Liver (tissue), 9 donors: Measurements from ENCODE around the gene CALHM5. TPM values are rescaled to one million over a fixed set of nuclear protein-coding genes. Genes with fewer than 3 reads are reported as not detected.

Experiments
- DNase-seq: peaks from one replicate; pipeline ENCODE4 v3.0.0-alpha.2; 2017; ENCODE audit warnings: low spot score
- H3K27ac ChIP-seq, 2 donors: one replicate each; pipeline ENCODE4 v1.7.0; 2013; ENCODE audit warnings: inconsistent platforms in 2 of 2, low read length in 2 of 2, control low read depth in 1 of 2, low read depth in 1 of 2, mild to moderate bottlenecking in 1 of 2
- H3K27me3 ChIP-seq, 4 donors: one replicate each; pipeline versions ENCODE4 v1.6.1 to v1.7.0; 2013; ENCODE audit warnings: low read length in 3 of 4, inconsistent platforms in 1 of 4, mild to moderate bottlenecking in 1 of 4, moderate library complexity in 1 of 4; ENCODE audit not compliant: control insufficient read depth in 4 of 4, insufficient read depth in 4 of 4
- H3K36me3 ChIP-seq, 4 donors: one replicate each; pipeline versions ENCODE4 v1.6.1 to v1.7.0; 2013; ENCODE audit warnings: low read length in 3 of 4, mild to moderate bottlenecking in 3 of 4, low read depth in 1 of 4, moderate library complexity in 1 of 4; ENCODE audit not compliant: control insufficient read depth in 4 of 4, insufficient read depth in 3 of 4
- H3K4me1 ChIP-seq, 4 donors: one replicate each; pipeline versions ENCODE4 v1.6.1 to v1.7.0; 2013; ENCODE audit warnings: low read length in 3 of 4, mild to moderate bottlenecking in 3 of 4, moderate library complexity in 1 of 4; ENCODE audit not compliant: control insufficient read depth in 4 of 4, insufficient read depth in 4 of 4
- H3K4me3 ChIP-seq, 3 donors: one replicate each; pipeline versions ENCODE4 v1.6.1 to v1.7.0; 2013; ENCODE audit warnings: low read length in 3 of 3, control low read depth in 1 of 3, low read depth in 1 of 3, mild to moderate bottlenecking in 1 of 3
- H3K9ac ChIP-seq, 2 donors: one replicate each; pipeline ENCODE4 v1.7.0; 2013; ENCODE audit warnings: low read length in 2 of 2, mild to moderate bottlenecking in 2 of 2, moderate library complexity in 2 of 2, control low read depth in 1 of 2, low read depth in 1 of 2
- H3K9me3 ChIP-seq, 4 donors: one replicate each; pipeline versions ENCODE4 v1.6.1 to v1.7.0; 2013; ENCODE audit warnings: low read length in 3 of 4; ENCODE audit not compliant: control insufficient read depth in 4 of 4
- ATF3 ChIP-seq: IDR thresholded peaks from 2 replicates; pipeline ENCODE4 v1.6.1; 2016; ENCODE audit warnings: antibody characterized with exemption
- EGR1 ChIP-seq, 2 donors: IDR thresholded peaks; 2 replicates each; pipeline ENCODE4 v1.6.1; 2016 to 2018; ENCODE audit warnings: antibody characterized with exemption in 2 of 2, low read depth in 2 of 2
- FOXA1 ChIP-seq: IDR thresholded peaks from 2 replicates; pipeline ENCODE4 v1.6.1; 2016; ENCODE audit warnings: antibody characterized with exemption
- FOXA2 ChIP-seq: IDR thresholded peaks from 2 replicates; pipeline ENCODE4 v1.6.1; 2016; ENCODE audit warnings: antibody characterized with exemption
- GABPA ChIP-seq, 2 donors: IDR thresholded peaks in 1 of 2; conservative IDR thresholded peaks in 1 of 2; 2 replicates each; pipeline ENCODE4 v1.6.1; 2016; ENCODE audit warnings: antibody characterized with exemption in 2 of 2, mild to moderate bottlenecking in 1 of 2, moderate library complexity in 1 of 2
- HNF4G ChIP-seq: IDR thresholded peaks from 2 replicates; pipeline ENCODE4 v1.6.1; 2016; ENCODE audit warnings: antibody characterized with exemption
- NR2F2 ChIP-seq: IDR thresholded peaks from 2 replicates; pipeline ENCODE4 v1.6.1; 2016; ENCODE audit warnings: antibody characterized with exemption
- RAD21 ChIP-seq, 2 donors: IDR thresholded peaks; 2 replicates each; pipeline ENCODE4 v1.6.1; 2016; ENCODE audit warnings: antibody characterized with exemption in 2 of 2, mild to moderate bottlenecking in 2 of 2
- RXRA ChIP-seq, 2 donors: IDR thresholded peaks; 2 replicates each; pipeline ENCODE4 v1.6.1; 2017 to 2018; ENCODE audit warnings: antibody characterized with exemption in 2 of 2, mild to moderate bottlenecking in 1 of 2
- SP1 ChIP-seq: IDR thresholded peaks from 2 replicates; pipeline ENCODE4 v1.6.1; 2018; ENCODE audit warnings: antibody characterized with exemption, mild to moderate bottlenecking
- TAF1 ChIP-seq: conservative IDR thresholded peaks from 2 replicates; pipeline ENCODE4 v1.6.1; 2016; ENCODE audit warnings: antibody characterized with exemption, mild to moderate bottlenecking
- YY1 ChIP-seq: IDR thresholded peaks from 2 replicates; pipeline ENCODE4 v1.6.1; 2016; ENCODE audit warnings: antibody characterized with exemption, mild to moderate bottlenecking
- ZBTB33 ChIP-seq: IDR thresholded peaks from 2 replicates; pipeline ENCODE4 v1.6.1; 2016; ENCODE audit warnings: antibody characterized with exemption
- WGBS: extraction: QIAGEN DNeasy Blood & Tissue Kit; methylation state at CpG from one replicate; pipeline ENCODE4 v1.1.7; 2013; 5-methylcytosine and 5-hydroxymethylcytosine counted together
- polyA plus RNA-seq, 2 donors: library from polyadenylated mRNA; stranded (reverse) in 1 of 2; unstranded in 1 of 2; fragments of 200-250 nt in 1 of 2; fragments of >200 nt in 1 of 2; fragmentation: Nextera tagmentation in 1 of 2; extraction: Ambion mirVana in 1 of 2; gene quantifications; one replicate each; pipeline versions ENCODE4 v1.2.1 to v1.2.3, GENCODE V29; 2013 to 2015
- total RNA-seq, 2 donors: library from RNA; depleted of rRNA; stranded (reverse); fragments of >200 nt; gene quantifications; one replicate each; pipeline ENCODE4 v1.2.3, GENCODE V29; 2014
- TF ChIP-seq, protein P1 (sequence below): IDR thresholded peaks from 2 replicates; pipeline ENCODE4 v1.6.1; 2016; ENCODE audit warnings: antibody characterized with exemption
- TF ChIP-seq, protein P2 (sequence below): fragments of 150-350 bp; IDR thresholded peaks from 2 replicates; pipeline ENCODE4 v1.5.1; 2017; ENCODE audit warnings: improper control_type of control experiment, low read depth, low read length; ENCODE audit not compliant: missing input control
- TF ChIP-seq, protein P3 (sequence below): IDR thresholded peaks from 2 replicates; pipeline ENCODE4 v1.6.1; 2016; ENCODE audit warnings: antibody characterized with exemption, mild to moderate bottlenecking
- donor health status: healthy.
- donor health status: healthy.
- donor health status: healthy.
- donor health status: healthy.
- donor health status: healthy.

Gene CALHM5
- total and polyA plus RNA-seq, 4 donors = 0.07 to 0.59 (median 0.45) TPM

GRCh38 chr6:116522896-116523295 lies 11.5 kb downstream of the CALHM5 start:
- Histone ChIP-seq H3K36me3 (no peaks in the 10 kb centered on the region), H3K9me3 (no peaks in the 10 kb centered on the region), H3K27me3 (no peaks in the 10 kb centered on the region), H3K9ac (no peak overlapping the region), H3K4me1 (no peaks in the 10 kb centered on the region), H3K4me3 (no peak overlapping the region), H3K27ac (no peak overlapping the region)
- no peak for DNase-seq
- TF ChIP-seq ATF3 (no peak), FOXA2 (no peak), HNF4G (no peak), NR2F2 (no peak), GABPA (IDR thresholded peaks at IDR 0.05 in 1 of 2, conservative IDR thresholded peaks at IDR 0.05 in 1 of 2) (no peak), SP1 (no peak), TAF1 (no peak), ZBTB33 (no peak), RXRA (IDR thresholded peaks at IDR 0.05) (no peak), YY1 (no peak), EGR1 (IDR thresholded peaks at IDR 0.05; ENCODE audit: low read depth in 2 of 2) (no peak), FOXA1 (no peak), RAD21 (IDR thresholded peaks at IDR 0.05) (no peak)
- TF ChIP-seq, protein P1, sequence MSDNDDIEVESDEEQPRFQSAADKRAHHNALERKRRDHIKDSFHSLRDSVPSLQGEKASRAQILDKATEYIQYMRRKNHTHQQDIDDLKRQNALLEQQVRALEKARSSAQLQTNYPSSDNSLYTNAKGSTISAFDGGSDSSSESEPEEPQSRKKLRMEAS = no peak
- TF ChIP-seq, protein P2, sequence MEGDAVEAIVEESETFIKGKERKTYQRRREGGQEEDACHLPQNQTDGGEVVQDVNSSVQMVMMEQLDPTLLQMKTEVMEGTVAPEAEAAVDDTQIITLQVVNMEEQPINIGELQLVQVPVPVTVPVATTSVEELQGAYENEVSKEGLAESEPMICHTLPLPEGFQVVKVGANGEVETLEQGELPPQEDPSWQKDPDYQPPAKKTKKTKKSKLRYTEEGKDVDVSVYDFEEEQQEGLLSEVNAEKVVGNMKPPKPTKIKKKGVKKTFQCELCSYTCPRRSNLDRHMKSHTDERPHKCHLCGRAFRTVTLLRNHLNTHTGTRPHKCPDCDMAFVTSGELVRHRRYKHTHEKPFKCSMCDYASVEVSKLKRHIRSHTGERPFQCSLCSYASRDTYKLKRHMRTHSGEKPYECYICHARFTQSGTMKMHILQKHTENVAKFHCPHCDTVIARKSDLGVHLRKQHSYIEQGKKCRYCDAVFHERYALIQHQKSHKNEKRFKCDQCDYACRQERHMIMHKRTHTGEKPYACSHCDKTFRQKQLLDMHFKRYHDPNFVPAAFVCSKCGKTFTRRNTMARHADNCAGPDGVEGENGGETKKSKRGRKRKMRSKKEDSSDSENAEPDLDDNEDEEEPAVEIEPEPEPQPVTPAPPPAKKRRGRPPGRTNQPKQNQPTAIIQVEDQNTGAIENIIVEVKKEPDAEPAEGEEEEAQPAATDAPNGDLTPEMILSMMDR = no peak
- WGBS = 93% methylated on average over 2 of the region's 2 CpGs

DNA sequence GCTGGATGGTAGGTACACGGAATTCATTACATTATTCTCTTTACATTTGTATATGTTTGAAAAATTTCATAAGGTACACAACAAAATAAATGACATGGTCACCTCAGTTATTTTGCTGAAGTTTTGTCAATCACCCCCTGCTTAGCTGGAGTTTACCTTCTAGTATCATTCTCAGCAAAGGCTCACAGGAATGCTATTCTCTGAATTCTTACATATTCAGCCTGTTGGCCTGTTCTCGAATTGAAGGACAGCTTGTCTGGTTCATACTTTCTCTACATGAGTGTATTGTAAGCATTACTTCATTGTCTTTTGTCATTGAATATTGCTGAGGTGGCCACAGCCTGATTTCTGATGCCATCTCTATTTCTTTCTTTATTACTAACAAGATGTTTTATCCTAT lies 12.8 kb downstream of the CALHM5 start:
- Histone ChIP-seq H3K36me3 (no peaks in the 10 kb centered on the region), H3K4me3 (no peak overlapping the region), H3K9ac (no peak overlapping the region), H3K9me3 (no peaks in the 10 kb centered on the region), H3K4me1 (no peaks in the 10 kb centered on the region), H3K27ac (no peak overlapping the region), H3K27me3 (no peaks in the 10 kb centered on the region)
- no peak for DNase-seq
- TF ChIP-seq FOXA2 (no peak), SP1 (no peak), EGR1 (IDR thresholded peaks at IDR 0.05; ENCODE audit: low read depth in 2 of 2) (no peak), YY1 (no peak)
- TF ChIP-seq, protein P1 = no peak
- TF ChIP-seq, protein P3, sequence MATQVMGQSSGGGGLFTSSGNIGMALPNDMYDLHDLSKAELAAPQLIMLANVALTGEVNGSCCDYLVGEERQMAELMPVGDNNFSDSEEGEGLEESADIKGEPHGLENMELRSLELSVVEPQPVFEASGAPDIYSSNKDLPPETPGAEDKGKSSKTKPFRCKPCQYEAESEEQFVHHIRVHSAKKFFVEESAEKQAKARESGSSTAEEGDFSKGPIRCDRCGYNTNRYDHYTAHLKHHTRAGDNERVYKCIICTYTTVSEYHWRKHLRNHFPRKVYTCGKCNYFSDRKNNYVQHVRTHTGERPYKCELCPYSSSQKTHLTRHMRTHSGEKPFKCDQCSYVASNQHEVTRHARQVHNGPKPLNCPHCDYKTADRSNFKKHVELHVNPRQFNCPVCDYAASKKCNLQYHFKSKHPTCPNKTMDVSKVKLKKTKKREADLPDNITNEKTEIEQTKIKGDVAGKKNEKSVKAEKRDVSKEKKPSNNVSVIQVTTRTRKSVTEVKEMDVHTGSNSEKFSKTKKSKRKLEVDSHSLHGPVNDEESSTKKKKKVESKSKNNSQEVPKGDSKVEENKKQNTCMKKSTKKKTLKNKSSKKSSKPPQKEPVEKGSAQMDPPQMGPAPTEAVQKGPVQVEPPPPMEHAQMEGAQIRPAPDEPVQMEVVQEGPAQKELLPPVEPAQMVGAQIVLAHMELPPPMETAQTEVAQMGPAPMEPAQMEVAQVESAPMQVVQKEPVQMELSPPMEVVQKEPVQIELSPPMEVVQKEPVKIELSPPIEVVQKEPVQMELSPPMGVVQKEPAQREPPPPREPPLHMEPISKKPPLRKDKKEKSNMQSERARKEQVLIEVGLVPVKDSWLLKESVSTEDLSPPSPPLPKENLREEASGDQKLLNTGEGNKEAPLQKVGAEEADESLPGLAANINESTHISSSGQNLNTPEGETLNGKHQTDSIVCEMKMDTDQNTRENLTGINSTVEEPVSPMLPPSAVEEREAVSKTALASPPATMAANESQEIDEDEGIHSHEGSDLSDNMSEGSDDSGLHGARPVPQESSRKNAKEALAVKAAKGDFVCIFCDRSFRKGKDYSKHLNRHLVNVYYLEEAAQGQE = no peak
- 80% methylated on average over 2 of the region's 2 CpGs for WGBS
